ENCODE results near the gene ZNF423. TPM values are rescaled to one million over a fixed set of nuclear protein-coding genes. Genes with fewer than 3 reads are reported as not detected.

Gene ZNF423
- total RNA-seq, 1 experiment from 2014 or later = 11.1 TPM

DNA sequence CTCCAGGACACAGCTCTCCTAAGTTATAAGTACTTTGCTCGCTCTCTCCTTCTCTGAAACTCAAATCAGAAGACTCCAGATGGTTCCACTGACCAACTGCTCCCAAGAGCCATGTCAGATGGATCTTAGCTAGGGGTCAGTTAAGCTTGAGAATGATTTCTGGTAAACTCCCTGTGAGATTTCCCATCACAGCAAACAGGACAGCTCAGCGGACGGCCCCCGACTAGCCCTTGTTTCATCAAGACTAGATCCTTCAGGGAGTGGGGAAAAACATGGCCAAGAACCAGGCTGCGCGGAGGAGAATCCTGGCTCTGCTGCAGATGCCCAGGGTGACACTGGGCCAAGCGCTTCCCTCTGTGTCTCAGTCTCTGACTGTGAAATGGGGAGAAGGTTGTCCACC, 322.5 kb downstream of the ZNF423 start:
- intact Hi-C loops (cut with micrococcal nuclease; ENCODE audit: unreplicated experiment) = no loop called here
- no peaks in the 10 kb centered on the region for H3K9me3 ChIP-seq (ENCODE audit: low read depth, low read length, poor library complexity, severe bottlenecking)
- H3K27ac ChIP-seq (ENCODE audit: low read depth, low read length, poor library complexity, severe bottlenecking) = no peak overlapping the region
- CTCF ChIA-PET = no interaction called here
- POLR2A ChIA-PET (ENCODE audit: low non-redundant PET) = no interaction called here
- H3K36me3 ChIP-seq (ENCODE audit: insufficient read depth, low read length, poor library complexity, severe bottlenecking) = no peaks in the 10 kb centered on the region
- no peaks in the 10 kb centered on the region for H3K27me3 ChIP-seq (replicated peaks; ENCODE audit: insufficient read depth, low read depth, low read length, poor library complexity)
- TF ChIP-seq EZH2 (IDR thresholded peaks at IDR 0.05; ENCODE audit: borderline replicate concordance, low read depth, low read length, poor library complexity, severe bottlenecking) = no peak
- TF ChIP-seq, protein P1, sequence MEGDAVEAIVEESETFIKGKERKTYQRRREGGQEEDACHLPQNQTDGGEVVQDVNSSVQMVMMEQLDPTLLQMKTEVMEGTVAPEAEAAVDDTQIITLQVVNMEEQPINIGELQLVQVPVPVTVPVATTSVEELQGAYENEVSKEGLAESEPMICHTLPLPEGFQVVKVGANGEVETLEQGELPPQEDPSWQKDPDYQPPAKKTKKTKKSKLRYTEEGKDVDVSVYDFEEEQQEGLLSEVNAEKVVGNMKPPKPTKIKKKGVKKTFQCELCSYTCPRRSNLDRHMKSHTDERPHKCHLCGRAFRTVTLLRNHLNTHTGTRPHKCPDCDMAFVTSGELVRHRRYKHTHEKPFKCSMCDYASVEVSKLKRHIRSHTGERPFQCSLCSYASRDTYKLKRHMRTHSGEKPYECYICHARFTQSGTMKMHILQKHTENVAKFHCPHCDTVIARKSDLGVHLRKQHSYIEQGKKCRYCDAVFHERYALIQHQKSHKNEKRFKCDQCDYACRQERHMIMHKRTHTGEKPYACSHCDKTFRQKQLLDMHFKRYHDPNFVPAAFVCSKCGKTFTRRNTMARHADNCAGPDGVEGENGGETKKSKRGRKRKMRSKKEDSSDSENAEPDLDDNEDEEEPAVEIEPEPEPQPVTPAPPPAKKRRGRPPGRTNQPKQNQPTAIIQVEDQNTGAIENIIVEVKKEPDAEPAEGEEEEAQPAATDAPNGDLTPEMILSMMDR (conservative IDR thresholded peaks at IDR 0.05; ENCODE audit: low read depth, low read length) = no peak
- no peak for DNase-seq (ENCODE audit: low spot score)
- H3K4me3 ChIP-seq (ENCODE audit: low read depth, low read length, poor library complexity, severe bottlenecking) = no peak overlapping the region
- peaks cover 20% of the 10 kb centered on the region for H3K4me1 ChIP-seq (ENCODE audit: insufficient read depth, low read length, poor library complexity, severe bottlenecking)
- no TSS peak for BruUV-seq (replicated peaks)

DNA sequence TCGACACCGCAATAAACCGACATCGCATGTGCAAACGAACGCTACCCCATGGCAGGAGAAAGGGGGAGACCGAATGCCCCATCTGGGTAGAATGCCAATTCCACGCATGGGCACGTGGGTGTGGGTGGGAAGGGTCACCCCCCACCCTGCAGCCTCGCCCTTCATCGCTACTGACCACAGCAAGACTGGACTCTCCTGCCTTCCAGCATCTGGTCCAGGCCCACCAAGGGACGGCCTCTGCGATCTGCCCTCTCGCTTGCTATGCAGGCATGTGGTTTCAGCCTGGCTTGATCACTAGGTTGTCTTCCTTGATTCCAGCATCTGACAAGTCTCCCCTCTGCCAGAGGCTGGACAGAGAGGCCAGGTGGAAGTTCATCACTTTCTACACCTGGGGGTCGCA, 323.0 kb downstream of the ZNF423 start:
- peaks cover 26% of the 10 kb centered on the region for H3K4me1 ChIP-seq (ENCODE audit: insufficient read depth, low read length, poor library complexity, severe bottlenecking)
- CTCF ChIA-PET = interaction anchor here (0.6 kb wide), 1 partner anchor 23 kb away, joined by 3 read pairs; no protein-coding TSS in a partner anchor

DNA sequence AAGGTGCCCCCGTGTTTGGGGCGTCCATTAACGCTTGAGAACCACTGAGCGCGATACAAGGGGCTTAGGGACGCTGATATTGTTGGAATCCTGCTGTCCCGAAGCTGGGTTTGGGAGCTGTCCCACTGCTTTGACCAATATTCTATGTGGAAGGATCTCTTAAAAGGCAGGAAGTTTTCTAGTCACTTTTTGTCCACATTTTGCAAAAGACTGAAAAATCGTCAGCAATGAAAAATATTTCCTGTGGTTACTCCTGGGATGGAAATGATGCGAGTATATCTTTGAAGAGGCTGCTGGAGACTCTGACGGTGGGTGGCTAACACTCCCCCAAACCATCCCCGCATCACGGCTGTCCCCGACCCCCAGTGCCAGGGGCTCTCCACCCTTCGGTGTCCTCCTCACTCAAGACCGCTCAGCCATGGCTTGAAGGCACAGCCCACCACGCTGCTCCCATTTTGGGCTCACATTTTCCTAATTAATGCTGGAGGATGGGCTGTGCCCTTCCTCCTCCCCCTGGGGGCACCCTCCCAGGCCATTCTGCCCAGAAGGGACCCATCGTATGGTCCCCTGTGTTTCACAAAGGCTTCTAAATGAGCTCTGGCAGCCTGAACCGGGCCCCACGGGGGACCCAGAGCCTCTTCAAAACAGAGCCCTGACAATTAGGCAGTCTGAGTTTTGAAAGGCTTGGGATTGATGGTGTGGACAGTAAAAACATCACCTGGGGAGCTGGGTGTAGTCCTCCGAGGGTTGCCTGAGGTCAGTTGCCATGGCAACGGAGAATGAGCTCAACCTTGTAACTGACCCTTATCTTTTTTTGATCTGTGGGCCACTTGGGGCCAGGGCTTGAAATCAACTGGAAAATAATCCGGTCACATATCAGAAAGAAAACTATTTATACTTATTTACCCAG, 323.7 kb downstream of the ZNF423 start:
- Histone ChIP-seq H3K9me3 (ENCODE audit: low read depth, low read length, poor library complexity, severe bottlenecking) (no peaks in the 10 kb centered on the region), H3K27ac (ENCODE audit: low read depth, low read length, poor library complexity, severe bottlenecking) (no peak overlapping the region), H3K4me1 (ENCODE audit: insufficient read depth, low read length, poor library complexity, severe bottlenecking) (peaks cover 28% of the 10 kb centered on the region), H3K36me3 (ENCODE audit: insufficient read depth, low read length, poor library complexity, severe bottlenecking) (no peaks in the 10 kb centered on the region), H3K4me3 (ENCODE audit: low read depth, low read length, poor library complexity, severe bottlenecking) (no peak overlapping the region), H3K27me3 (replicated peaks; ENCODE audit: insufficient read depth, low read depth, low read length, poor library complexity) (no peaks in the 10 kb centered on the region)
- ChIA-PET POLR2A (ENCODE audit: low non-redundant PET) (no interaction called here), CTCF (interaction anchor here (0.6 kb wide), 1 partner anchor 24 kb away, joined by 3 read pairs; no protein-coding TSS in a partner anchor)
- TF ChIP-seq EZH2 (IDR thresholded peaks at IDR 0.05; ENCODE audit: borderline replicate concordance, low read depth, low read length, poor library complexity, severe bottlenecking) = no peak
- TF ChIP-seq, protein P1 (conservative IDR thresholded peaks at IDR 0.05; ENCODE audit: low read depth, low read length) = no peak
- no peak for DNase-seq (ENCODE audit: low spot score)
- intact Hi-C loops (cut with micrococcal nuclease; ENCODE audit: unreplicated experiment) = no loop called here
- no TSS peak for BruUV-seq (replicated peaks)

More for the DNA sequence above, 323.0 kb downstream of the ZNF423 start:
- intact Hi-C loops (cut with micrococcal nuclease; ENCODE audit: unreplicated experiment) = no loop called here
- Histone ChIP-seq H3K27ac (ENCODE audit: low read depth, low read length, poor library complexity, severe bottlenecking) (no peak overlapping the region), H3K36me3 (ENCODE audit: insufficient read depth, low read length, poor library complexity, severe bottlenecking) (no peaks in the 10 kb centered on the region), H3K27me3 (replicated peaks; ENCODE audit: insufficient read depth, low read depth, low read length, poor library complexity) (no peaks in the 10 kb centered on the region), H3K9me3 (ENCODE audit: low read depth, low read length, poor library complexity, severe bottlenecking) (no peaks in the 10 kb centered on the region), H3K4me3 (ENCODE audit: low read depth, low read length, poor library complexity, severe bottlenecking) (no peak overlapping the region)
- BruUV-seq (replicated peaks) = no TSS peak
- DNase-seq (ENCODE audit: low spot score) = no peak
- TF ChIP-seq EZH2 (IDR thresholded peaks at IDR 0.05; ENCODE audit: borderline replicate concordance, low read depth, low read length, poor library complexity, severe bottlenecking) = no peak
- TF ChIP-seq, protein P1 (conservative IDR thresholded peaks at IDR 0.05; ENCODE audit: low read depth, low read length) = no peak
- POLR2A ChIA-PET (ENCODE audit: low non-redundant PET) = no interaction called here
